ENCODE data around the gene SLC14A1. TPM values are rescaled to one million over a fixed set of nuclear protein-coding genes. Genes with fewer than 3 reads are reported as not detected.

SLC14A1 gene
- total and polyA plus RNA-seq, 2 experiments from 2014 or later: not detected

DNA sequence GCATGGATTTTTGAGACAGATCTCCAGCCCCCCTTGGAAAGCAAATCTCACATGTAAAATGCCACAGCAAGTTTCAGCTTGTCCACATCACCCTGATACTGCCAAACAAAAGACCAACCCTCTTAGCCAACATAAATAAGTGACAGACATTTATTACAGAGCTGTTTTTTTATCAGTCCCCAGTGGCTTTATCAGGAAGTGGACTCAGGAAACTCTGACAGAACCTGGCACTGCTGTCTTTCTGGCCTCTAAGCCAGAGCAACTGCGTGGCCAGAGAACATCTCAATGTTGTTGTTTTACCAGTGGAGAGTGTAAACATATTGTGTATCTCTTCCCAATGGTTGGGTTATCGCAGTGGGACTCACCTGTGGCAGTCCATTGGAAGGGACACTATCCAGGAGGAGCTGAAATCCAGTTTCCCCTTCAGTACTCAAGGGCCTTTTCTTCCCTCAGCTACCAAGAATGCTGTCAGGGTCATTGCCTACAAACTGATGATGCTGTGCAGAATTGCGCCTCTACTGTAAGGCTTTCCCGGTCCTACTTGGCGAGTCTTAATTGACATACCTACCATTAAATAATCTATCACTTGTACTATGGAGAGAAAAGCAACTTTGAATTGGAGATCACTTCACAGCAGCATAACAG is 22.0 kb downstream of the SLC14A1 start:
- Histone ChIP-seq H3K4me1 (ENCODE audit: low read depth) (peaks cover 11% of the 10 kb centered on the region), H3K27ac (no peak overlapping the region), H3K4me3 (no peak overlapping the region), H3K27me3 (no peaks in the 10 kb centered on the region), H3K36me3 (no peaks in the 10 kb centered on the region), H3K9me3 (ENCODE audit: low read depth) (no peaks in the 10 kb centered on the region)
- peak in 1 of 2 donors; percentile 28 for DNase-seq (ENCODE audit: low read depth in 1 of 2, low spot score in 1 of 2)
- TF ChIP-seq, protein P1, sequence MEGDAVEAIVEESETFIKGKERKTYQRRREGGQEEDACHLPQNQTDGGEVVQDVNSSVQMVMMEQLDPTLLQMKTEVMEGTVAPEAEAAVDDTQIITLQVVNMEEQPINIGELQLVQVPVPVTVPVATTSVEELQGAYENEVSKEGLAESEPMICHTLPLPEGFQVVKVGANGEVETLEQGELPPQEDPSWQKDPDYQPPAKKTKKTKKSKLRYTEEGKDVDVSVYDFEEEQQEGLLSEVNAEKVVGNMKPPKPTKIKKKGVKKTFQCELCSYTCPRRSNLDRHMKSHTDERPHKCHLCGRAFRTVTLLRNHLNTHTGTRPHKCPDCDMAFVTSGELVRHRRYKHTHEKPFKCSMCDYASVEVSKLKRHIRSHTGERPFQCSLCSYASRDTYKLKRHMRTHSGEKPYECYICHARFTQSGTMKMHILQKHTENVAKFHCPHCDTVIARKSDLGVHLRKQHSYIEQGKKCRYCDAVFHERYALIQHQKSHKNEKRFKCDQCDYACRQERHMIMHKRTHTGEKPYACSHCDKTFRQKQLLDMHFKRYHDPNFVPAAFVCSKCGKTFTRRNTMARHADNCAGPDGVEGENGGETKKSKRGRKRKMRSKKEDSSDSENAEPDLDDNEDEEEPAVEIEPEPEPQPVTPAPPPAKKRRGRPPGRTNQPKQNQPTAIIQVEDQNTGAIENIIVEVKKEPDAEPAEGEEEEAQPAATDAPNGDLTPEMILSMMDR (IDR thresholded peaks at IDR 0.05; ENCODE audit: low read depth, low read length): no peak

DNA sequence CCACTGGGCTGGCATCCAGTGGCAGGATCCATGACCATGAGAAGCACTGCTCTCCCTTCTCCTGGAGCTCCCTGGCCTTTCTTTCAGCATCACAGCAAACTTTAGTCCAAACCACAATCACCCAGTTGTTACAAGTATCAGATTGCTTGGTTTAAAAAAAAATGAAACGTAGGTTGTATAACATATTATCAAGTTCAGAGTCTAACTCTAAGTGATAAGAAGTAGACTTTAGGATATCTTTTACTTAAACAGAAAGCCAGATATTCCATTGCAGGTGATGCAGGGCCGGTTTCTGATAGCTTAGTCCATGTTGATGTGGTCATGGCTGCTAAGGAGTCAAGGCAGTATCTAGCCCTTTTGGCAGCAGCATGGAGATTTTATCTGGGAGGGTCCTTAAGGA is 24.5 kb downstream of the SLC14A1 start:
- Histone ChIP-seq H3K9me3 (ENCODE audit: low read depth) (no peaks in the 10 kb centered on the region), H3K4me1 (ENCODE audit: low read depth) (peaks cover 19% of the 10 kb centered on the region), H3K4me3 (no peak overlapping the region)

DNA sequence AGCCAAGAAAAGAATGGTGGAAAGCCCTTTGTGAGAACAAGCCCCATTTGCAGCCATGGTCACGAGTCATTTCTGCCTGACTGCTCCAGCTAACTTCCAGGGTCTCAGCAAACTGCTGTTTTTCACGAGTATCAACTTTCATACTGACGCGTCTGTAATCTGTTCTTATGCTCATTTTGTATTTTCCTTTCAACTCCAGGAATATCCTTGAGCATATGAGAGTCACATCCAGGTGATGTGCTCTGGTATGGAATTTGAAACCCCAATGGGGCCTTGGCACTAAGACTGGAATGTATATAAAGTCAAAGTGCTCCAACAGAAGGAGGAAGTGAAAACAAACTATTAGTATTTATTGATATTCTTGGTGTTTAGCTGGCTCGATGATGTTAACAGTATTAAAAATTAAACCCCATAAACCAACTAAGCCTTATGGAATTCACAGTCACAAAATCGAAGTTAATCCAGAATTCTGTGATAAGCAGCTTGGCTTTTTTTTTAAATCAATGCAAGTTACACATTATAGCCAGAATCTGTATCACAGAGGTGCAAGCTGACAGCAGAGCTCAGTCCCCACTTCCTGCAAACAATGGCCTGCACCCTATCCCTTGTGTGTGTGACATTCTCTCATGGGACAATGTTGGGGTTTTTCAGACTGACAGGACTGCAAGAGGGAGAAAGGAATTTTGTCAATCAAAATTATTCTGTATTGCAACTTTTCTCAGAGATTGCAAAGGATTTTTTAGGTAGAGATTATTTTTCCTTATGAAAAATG is 26.1 kb downstream of the SLC14A1 start:
- DNase-seq (ENCODE audit: low read depth in 1 of 2, low spot score in 1 of 2): no peak
- Histone ChIP-seq H3K4me1 (ENCODE audit: low read depth) (peaks cover 20% of the 10 kb centered on the region), H3K27me3 (no peaks in the 10 kb centered on the region), H3K4me3 (no peak overlapping the region), H3K9me3 (ENCODE audit: low read depth) (no peaks in the 10 kb centered on the region), H3K36me3 (no peaks in the 10 kb centered on the region), H3K27ac (no peak overlapping the region)
- TF ChIP-seq, protein P1 (IDR thresholded peaks at IDR 0.05; ENCODE audit: low read depth, low read length): no peak

More for the DNA sequence above, 24.5 kb downstream of the SLC14A1 start:
- no peak for DNase-seq (ENCODE audit: low read depth in 1 of 2, low spot score in 1 of 2)
- H3K27me3 ChIP-seq: no peaks in the 10 kb centered on the region
- H3K36me3 ChIP-seq: no peaks in the 10 kb centered on the region
- no peak overlapping the region for H3K27ac ChIP-seq
- TF ChIP-seq, protein P1 (IDR thresholded peaks at IDR 0.05; ENCODE audit: low read depth, low read length): no peak

DNA sequence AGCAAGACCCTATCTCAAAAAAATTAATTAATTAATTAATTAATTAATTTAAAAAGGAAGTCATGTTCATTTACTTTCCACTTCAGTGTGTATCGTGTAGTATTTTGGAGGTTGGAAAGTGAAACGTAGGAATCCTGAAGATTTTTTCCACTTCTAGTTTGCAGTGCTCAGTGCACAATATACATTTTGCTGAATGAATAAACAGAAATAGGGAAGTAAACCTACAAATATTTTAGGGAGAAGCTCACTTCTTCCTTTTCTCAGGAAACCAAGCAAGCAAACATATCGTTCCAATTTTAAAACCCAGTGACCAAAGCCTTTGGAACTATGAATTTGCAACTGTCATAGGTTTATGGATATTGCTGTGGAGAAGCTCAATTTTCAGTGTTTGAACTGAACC is 27.8 kb downstream of the SLC14A1 start:
- peaks cover 14% of the 10 kb centered on the region for H3K4me1 ChIP-seq (ENCODE audit: low read depth)
- no peak overlapping the region for H3K4me3 ChIP-seq
- no peaks in the 10 kb centered on the region for H3K9me3 ChIP-seq (ENCODE audit: low read depth)
- no peak overlapping the region for H3K27ac ChIP-seq
- no peaks in the 10 kb centered on the region for H3K27me3 ChIP-seq
- DNase-seq (ENCODE audit: low read depth in 1 of 2, low spot score in 1 of 2): no peak
- no peaks in the 10 kb centered on the region for H3K36me3 ChIP-seq
- TF ChIP-seq, protein P1 (IDR thresholded peaks at IDR 0.05; ENCODE audit: low read depth, low read length): no peak

DNA sequence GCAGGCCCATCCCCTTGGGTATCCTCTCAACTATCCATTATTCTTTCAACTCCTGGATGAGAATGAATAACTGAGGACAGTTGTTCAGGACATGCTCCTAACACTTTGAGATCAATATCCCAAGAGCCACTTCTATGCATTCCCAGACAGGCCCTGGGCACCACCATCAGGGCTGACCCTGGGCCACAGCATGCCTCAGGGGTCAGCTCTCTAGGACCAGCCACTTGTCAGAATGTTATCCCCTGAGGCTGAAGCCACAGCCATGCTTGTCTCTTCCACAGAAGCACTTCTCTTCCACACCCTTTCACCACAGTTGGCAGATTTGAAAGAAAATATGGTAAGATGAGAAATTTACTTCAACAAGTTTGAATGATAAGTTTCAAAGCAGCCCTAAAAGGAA is 28.7 kb downstream of the SLC14A1 start:
- DNase-seq (ENCODE audit: low read depth in 1 of 2, low spot score in 1 of 2): no peak
- H3K27ac ChIP-seq: no peak overlapping the region
- H3K4me1 ChIP-seq (ENCODE audit: low read depth): peaks cover 14% of the 10 kb centered on the region
- no peak overlapping the region for H3K4me3 ChIP-seq
- TF ChIP-seq, protein P1 (IDR thresholded peaks at IDR 0.05; ENCODE audit: low read depth, low read length): no peak
- H3K27me3 ChIP-seq: no peaks in the 10 kb centered on the region
- H3K9me3 ChIP-seq (ENCODE audit: low read depth): no peaks in the 10 kb centered on the region
- no peaks in the 10 kb centered on the region for H3K36me3 ChIP-seq

Measured in cardiac muscle cell (in vitro differentiated cells and primary cell).